NCI-H1417 treated with DMSO at 0.1 percent for 48 hours (cell line): Measurements from ENCODE around the gene TMED1.

ENCODE experiments used
- DNase-seq: peaks from one replicate; lab custom pipeline; 2025; lab: John Stamatoyannopoulos, UW

The TMED1 gene

GRCh38 chr19:10831987-10832938, 3.7 kb downstream of the TMED1 start:
- no peak for DNase-seq

DNA sequence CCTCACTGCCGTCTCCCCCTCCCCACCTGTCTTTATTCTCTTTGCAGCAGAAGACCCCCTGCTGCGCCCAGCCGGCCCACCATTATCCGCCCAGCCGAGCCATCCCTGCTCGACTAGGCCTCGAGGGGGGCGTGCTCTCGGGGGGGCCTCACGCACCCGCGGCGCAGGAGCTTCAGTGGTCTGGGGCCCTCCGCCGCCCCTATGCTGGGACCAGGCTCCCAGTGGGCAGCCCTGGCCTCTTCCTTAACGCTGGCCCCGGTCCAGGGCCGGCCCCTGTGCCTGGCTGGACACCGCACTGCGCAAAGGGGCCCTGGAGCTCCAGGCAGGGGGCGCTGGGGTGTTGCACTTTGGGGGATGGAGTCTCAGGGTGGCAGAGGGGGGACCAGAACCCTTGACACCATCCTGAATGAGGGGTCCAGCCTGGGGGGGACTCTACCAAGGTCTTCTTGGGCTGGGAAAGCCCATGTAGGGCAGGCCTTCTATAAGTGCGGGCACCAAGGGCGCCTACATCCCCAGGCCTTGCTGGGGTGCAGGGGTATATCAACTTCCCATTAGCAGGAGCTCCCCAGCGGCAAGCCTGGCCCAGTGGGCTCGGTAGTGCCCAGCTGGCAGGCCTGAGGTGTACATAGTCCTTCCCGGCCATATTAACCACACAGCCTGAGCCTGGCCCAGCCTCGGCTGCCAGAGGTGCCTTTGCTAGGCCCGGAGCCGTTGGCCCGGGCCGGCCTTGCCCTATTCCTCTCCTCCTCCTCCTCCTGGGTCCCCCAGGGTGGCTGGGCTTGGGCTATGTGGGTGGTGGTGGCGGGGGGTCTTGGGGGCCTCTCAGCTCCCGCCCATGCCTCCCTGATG, 4.9 kb downstream of the TMED1 start:
- DNase-seq: no peak

- DNase-seq: no peak
Measured at GRCh38 chr19:10830370-10830769, 5.6 kb downstream of the TMED1 start.

DNA sequence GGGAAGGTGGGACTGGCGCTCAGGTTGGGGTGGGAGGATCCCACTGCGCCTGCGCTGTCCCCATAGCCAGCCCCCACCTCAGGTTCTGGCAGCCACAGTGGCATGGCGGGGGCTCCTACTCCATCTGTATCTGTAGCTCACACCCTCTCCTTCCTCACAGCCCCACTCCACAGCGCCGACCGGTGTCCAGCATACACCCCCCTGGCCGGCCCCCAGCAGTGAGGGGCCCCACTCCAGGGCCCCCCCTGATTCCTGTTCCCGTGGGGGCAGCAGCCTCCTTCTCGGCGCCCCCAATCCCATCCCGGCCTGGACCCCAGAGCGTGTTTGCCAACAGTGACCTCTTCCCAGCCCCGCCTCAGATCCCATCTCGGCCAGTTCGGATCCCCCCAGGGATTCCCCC, 6.0 kb downstream of the TMED1 start:
- no peak for DNase-seq

GRCh38 chr19:10828981-10829821, 6.8 kb downstream of the TMED1 start:
- no peak for DNase-seq

GRCh38 chr19:10826846-10827245, 9.2 kb downstream of the TMED1 start:
- no peak for DNase-seq

- no peak for DNase-seq
Measured at GRCh38 chr19:10826231-10826630, 9.8 kb downstream of the TMED1 start.

GRCh38 chr19:10823690-10824089, 12.3 kb downstream of the TMED1 start:
- DNase-seq: no peak

DNA sequence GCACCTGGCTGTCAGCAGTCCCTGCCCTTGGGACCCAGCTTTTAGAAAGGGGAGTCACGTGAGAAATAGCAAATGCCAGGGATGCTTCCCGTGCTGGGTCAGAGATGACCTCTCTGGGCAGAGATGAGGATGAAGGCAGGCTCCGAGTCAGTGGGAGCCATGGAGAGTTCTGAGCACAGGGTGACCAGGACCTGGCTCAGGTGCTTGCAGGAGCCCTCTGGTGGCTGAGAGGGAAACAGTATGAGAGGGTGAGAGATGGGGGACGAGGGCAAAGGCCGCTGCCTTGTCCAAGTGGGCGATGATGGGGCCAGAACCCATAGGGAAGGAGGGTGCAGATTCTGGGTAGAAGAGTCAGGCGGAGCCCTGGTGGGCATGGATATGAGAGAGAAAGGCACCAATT, 15.8 kb downstream of the TMED1 start:
- no peak for DNase-seq

DNA sequence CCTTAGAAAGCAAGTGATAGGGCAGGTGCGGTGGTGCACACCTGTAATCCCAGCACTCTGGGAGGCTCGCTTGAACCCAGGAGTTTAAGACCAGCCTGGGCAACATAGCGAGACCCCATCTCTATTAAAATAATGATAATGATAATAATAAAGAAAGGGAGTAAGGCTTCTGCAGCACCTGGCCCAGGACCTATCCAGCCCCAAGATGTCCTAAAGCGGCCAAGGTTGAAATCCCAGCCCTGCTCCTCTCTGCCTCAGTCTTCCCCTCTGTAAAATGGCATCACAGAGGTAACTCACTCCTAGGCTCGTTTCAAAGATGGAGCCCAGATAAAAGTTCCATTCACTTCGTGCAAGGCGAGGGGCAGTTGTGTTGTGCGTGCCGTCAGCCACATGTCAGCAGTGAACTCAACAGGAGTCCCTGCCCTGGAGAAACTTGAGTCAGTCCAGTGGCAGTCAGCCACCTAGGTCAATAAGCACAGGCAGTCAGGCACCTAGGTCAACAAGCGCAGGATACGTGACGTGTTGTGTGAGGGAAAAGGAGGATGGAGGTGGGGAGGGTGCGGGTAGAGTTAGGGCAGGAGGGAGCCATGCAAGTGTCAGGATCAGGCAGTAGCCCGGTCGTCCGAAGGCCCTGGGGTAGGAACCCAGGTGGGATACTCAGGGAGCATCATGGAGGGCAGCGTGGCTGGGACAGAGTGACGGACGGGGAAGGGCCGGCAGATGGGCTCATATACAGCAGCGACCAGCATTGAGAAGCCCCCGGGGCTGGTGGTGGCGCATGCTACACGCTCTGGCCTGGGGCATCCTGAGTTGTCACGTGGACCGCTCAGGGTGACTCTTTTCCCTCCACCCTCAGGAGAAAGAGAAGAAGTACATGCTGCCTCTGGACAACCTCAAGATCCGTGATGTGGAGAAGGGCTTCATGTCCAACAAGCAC, 16.6 kb downstream of the TMED1 start:
- DNase-seq: no peak

DNA sequence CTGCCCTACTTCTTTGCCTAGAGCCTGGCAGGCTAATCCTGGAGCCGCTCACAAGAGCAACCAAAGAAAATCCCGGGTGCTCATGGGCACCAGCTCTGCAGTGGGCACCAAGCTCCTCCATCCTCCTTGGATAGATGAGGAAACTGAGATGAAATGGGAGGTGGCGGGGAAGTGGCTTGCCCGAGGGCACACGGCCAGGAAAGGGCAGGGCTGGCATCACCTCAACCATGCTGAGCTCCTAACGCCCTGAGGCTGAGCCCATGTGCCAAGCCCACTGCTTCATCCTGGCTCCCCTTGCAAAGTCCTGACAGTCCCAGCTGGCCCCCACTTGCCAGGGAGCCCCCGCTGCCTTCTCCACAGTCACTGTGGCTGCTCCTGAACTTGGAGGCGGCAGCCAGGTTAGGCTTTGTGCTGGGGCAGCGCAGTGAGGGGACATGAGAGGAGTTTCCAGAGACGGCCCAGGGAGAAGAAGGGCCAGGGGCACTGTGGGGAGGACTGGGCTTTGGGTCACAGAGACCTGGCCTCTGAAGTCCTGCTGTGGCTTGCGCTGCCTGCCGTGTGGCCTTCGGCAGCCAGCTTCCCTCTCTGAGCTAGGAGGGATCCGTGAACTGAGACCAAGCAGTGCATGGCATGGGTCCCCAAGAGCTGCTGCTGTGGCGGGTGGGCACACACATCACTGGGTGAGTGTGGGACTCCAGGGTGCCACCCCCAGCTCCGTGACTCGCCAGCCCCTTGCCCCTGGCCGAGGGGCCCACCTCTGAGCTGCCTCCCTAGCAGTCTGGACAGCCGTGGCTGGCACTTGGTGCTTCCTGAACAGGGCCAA, 17.5 kb downstream of the TMED1 start:
- no peak for DNase-seq

DNA sequence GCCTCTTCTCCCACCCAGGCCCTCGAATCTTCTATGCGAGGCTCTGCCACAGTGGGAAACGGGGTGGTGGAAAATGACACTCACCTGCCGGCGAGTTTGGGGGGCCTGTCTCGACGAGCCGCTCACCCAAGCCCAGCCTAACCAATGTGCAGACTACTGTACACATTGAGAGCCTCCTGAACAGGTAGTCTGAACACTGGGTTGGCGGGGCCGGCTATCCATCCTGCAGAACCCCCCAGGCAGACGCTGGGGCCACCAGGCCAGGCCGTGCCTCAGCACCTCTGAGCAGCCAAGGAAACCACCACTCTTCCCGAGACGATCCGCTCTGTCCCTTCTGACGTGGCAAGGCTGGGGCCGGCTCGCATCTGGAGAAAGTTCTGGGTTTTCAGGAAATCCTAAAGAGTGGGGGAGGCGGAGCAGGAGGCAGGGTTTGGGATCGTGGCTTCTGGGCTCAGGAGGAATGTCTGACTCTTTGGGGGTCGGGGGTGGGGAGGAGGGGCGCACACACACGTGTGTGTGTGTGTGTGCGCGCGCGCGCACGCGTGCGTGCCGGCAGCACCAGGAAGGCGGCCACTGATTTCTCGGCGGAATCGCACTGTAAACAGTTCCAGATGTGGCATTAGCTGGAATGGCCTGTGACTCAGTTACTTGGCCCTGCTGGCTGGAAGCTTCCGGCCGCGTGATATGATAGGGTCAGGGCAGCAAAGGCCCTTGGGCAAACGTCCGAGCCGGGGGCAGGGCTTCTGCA, 18.5 kb downstream of the TMED1 start:
- DNase-seq: no peak

- DNase-seq: no peak
Measured at GRCh38 chr19:10816691-10817090, 19.3 kb downstream of the TMED1 start.

DNA sequence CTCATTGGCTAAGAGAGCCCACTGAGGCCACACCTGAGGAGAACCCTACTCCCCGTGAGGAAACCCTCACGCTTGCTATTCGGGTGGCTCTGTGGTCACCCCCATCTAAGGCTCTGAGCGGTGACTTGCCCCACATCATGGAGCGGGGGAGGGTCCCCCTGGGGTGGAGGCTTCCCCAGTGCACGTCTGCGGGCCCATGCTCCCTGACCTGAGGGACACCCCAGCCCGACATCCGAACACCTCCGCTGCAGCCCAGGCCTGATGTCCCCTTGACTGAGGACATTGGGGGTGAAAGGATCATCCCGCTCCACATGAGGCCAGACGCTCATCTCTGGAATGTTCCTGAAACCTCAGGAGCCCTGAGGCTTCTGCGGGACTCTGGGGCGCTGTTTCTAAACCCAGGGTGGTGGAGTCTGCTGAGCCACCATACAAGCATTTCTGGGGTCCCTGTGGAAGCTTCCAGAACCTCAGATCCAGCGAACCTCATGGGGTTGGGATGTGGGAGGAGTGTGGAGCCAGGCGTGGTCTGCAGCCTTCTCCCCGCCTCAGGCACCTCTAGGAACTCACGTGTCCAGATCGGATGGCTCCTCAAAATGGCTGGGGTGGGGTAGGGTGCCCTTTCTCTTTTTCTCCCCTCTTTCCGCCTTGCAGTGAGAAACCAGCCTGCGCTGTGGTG, 19.9 kb downstream of the TMED1 start:
- DNase-seq: no peak

GRCh38 chr19:10815007-10815536, 20.9 kb downstream of the TMED1 start:
- DNase-seq: no peak

GRCh38 chr19:10812902-10813404, 23.1 kb downstream of the TMED1 start:
- DNase-seq: no peak

DNA sequence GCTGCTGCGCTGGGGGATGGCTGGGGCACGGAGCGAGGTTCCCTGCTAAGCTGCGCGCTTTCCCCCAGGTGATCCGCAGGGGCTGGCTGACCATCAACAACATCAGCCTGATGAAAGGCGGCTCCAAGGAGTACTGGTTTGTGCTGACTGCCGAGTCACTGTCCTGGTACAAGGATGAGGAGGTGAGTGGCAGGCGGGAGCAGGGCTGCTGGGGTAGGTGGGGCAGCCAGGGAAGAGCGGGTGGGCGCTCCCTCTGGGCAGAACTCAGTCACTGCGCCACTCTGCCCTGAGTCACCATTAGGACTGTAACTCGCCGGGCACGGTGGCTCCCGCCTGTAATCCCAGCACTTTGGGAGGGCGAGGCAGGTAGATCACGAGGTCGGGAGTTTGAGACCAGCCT, 23.8 kb downstream of the TMED1 start:
- DNase-seq: no peak

DNA sequence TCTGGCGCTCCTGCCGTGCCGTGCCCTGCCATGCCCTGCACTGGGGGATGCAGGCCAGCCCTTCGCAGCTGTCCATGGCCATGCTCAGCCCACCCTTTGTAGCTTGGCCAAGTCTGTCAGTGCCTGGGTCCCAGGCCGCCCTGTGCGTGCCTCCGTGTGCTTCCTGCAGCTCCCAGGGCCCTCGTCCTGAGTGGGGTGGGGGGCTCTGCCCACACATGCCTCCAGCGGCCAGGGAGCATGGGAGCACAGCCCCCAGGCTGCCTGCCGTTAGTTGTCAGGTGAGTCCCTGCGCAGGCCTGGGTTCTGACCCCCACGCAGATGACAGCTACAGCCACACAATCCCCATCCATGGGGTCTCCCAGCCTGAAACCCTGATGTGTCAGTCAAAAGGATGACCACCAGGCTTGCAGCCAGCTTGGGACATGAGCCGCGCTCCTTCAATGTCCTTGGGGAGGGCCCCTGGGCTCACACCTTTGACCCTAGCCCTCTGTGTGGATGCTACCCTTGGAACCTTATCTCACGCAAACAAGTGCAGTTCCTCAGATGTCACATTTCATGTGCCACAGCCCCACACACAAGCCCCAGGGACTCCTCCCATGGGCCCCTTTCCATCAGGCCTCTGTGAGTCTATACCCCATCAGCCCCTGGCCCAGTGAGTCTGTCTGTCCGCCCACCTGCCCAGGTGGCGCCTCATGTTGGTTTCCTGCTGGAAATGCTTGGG, 24.5 kb downstream of the TMED1 start:
- DNase-seq: no peak
